Measurements from ENCODE around the gene LTV1.

GRCh38 chr6:143838395-143838794 is 4.7 kb upstream of the LTV1 start:
- no peak for TF ChIP-seq CEBPB (IDR thresholded peaks at IDR 0.05; ENCODE audit: low read depth, low read length)
- no peak for TF ChIP-seq POLR2A (IDR thresholded peaks at IDR 0.05; ENCODE audit: low read depth, low read length)

All from IMR-90 (cell line).